WTC11 (cell line): ENCODE measurements around the gene MAST4.

Experiments used
- CTCF ChIP-seq: fragments of 200-600 bp; IDR thresholded peaks from 2 replicates; pipeline ENCODE4 v1.8.0; 2022; ENCODE audit warnings: antibody characterized with exemption
- IRF2 ChIP-seq: sonication (generic); formaldehyde crosslinking; IDR thresholded peaks from 2 replicates; pipeline ENCODE4 v1.8.0; 2022; ENCODE audit warnings: low read depth, missing genetic modification reagents, borderline replicate concordance
- MAX ChIP-seq: sonication (generic); formaldehyde crosslinking; IDR thresholded peaks from 2 replicates; pipeline ENCODE4 v1.8.0; 2022; ENCODE audit warnings: mild to moderate bottlenecking, missing genetic modification reagents
- MYBL2 ChIP-seq: sonication (generic); formaldehyde crosslinking; IDR thresholded peaks from 2 replicates; pipeline ENCODE4 v1.8.1; 2023; ENCODE audit warnings: mild to moderate bottlenecking, moderate library complexity, missing genetic modification reagents
- NFE2L1 ChIP-seq: sonication (generic); formaldehyde crosslinking; IDR thresholded peaks from 2 replicates; pipeline ENCODE4 v1.8.1; 2023; ENCODE audit warnings: missing genetic modification reagents
- NR1H2 ChIP-seq: sonication (generic); formaldehyde crosslinking; IDR thresholded peaks from 2 replicates; pipeline ENCODE4 v1.9.0; 2021; ENCODE audit warnings: mild to moderate bottlenecking, moderate library complexity, missing genetic modification reagents
- NR3C1 ChIP-seq: sonication (generic); formaldehyde crosslinking; conservative IDR thresholded peaks from 2 replicates; pipeline ENCODE4 v1.8.1; 2023; ENCODE audit warnings: low read depth, mild to moderate bottlenecking, missing genetic modification reagents
- TCF7 ChIP-seq: sonication (generic); formaldehyde crosslinking; IDR thresholded peaks from 2 replicates; pipeline ENCODE4 v1.8.0; 2022; ENCODE audit warnings: mild to moderate bottlenecking, low read depth, missing genetic modification reagents, moderate library complexity
- USF2 ChIP-seq: sonication (generic); formaldehyde crosslinking; IDR thresholded peaks from 2 replicates; pipeline ENCODE4 v1.8.1; 2023; ENCODE audit warnings: mild to moderate bottlenecking, missing genetic modification reagents, moderate library complexity
- ZNF232 ChIP-seq: sonication (generic); formaldehyde crosslinking; IDR thresholded peaks from 2 replicates; pipeline ENCODE4 v1.8.0; 2022; ENCODE audit warnings: mild to moderate bottlenecking, missing genetic modification reagents
- TF ChIP-seq, protein P1 (sequence below): sonication (generic); formaldehyde crosslinking; IDR thresholded peaks from 2 replicates; pipeline ENCODE4 v1.8.1; 2023; ENCODE audit warnings: mild to moderate bottlenecking, missing genetic modification reagents
- TF ChIP-seq, protein P2 (sequence below): sonication (generic); formaldehyde crosslinking; IDR thresholded peaks from 2 replicates; pipeline ENCODE4 v1.8.1; 2022; ENCODE audit warnings: missing genetic modification reagents, borderline replicate concordance
- TF ChIP-seq, protein P3 (sequence below): sonication (generic); formaldehyde crosslinking; conservative IDR thresholded peaks from 2 replicates; pipeline ENCODE4 v1.8.1; 2022; ENCODE audit warnings: mild to moderate bottlenecking, missing genetic modification reagents

DNA sequence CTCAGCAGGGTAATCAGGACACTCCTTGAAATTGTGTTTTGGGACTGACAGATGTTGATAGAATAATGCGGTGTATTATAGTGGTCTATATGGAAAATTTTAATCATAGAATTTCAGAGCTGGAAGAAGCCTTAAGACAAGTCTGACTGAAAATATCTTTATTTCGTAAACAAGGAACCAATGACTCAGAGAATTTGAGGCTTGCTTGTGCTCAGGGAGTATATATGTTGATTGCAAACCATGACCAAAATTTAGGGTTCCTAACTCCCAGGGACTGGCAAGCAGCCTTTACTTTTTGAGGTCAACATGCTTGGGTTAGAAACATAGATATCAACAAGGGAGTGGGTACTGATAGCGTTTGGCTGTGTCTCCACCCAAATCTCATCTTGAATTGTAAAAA, 313.2 kb downstream of the MAST4 start:
- TF ChIP-seq, protein P1, sequence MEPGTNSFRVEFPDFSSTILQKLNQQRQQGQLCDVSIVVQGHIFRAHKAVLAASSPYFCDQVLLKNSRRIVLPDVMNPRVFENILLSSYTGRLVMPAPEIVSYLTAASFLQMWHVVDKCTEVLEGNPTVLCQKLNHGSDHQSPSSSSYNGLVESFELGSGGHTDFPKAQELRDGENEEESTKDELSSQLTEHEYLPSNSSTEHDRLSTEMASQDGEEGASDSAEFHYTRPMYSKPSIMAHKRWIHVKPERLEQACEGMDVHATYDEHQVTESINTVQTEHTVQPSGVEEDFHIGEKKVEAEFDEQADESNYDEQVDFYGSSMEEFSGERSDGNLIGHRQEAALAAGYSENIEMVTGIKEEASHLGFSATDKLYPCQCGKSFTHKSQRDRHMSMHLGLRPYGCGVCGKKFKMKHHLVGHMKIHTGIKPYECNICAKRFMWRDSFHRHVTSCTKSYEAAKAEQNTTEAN (CRISPR knock-in tag), result no peak
- TF ChIP-seq NFE2L1 (CRISPR knock-in tag) (no peak), NR3C1 (CRISPR knock-in tag) (no peak), USF2 (CRISPR knock-in tag) (no peak), CTCF (no peak), MYBL2 (no peak), MAX (CRISPR knock-in tag) (no peak), ZNF232 (CRISPR knock-in tag) (no peak), TCF7 (CRISPR knock-in tag) (no peak), IRF2 (no peak), NR1H2 (no peak)
- TF ChIP-seq, protein P2, sequence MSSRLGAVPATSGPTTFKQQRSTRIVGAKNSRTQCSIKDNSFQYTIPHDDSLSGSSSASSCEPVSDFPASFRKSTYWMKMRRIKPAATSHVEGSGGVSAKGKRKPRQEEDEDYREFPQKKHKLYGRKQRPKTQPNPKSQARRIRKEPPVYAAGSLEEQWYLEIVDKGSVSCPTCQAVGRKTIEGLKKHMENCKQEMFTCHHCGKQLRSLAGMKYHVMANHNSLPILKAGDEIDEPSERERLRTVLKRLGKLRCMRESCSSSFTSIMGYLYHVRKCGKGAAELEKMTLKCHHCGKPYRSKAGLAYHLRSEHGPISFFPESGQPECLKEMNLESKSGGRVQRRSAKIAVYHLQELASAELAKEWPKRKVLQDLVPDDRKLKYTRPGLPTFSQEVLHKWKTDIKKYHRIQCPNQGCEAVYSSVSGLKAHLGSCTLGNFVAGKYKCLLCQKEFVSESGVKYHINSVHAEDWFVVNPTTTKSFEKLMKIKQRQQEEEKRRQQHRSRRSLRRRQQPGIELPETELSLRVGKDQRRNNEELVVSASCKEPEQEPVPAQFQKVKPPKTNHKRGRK (CRISPR knock-in tag), result no peak
- TF ChIP-seq, protein P3, sequence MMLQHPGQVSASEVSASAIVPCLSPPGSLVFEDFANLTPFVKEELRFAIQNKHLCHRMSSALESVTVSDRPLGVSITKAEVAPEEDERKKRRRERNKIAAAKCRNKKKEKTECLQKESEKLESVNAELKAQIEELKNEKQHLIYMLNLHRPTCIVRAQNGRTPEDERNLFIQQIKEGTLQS, result no peak
